ENCODE results near the gene EPHA6. TPM values are rescaled to one million over a fixed set of nuclear protein-coding genes. Genes with fewer than 3 reads are reported as not detected.

EPHA6 gene
- total RNA-seq, 2 experiments from 2014 or later, result not detected

DNA sequence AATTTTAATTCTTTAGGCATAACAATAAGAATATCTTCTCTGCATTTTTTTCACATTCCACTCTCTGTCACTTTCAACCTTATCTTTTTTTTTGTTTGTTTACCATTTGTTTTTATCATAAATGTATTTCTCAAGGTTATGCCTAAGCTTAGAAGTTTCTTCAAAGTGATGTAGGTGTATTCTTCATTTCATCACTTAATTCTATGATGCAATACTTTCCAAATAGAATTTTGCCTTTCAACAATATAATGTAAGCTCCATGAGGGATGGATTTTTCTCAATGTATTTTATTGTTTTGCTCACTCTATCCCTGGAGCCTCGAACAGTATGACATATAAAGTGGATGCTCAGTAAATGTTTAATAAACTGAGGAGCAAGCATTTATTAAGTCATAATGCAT is 444.9 kb downstream of the EPHA6 start:
- no peak for TF ChIP-seq CTCF (IDR thresholded peaks at IDR 0.05)
- no peaks in the 10 kb centered on the region for H3K36me3 Mint-ChIP-seq (ENCODE audit: low read depth)
- intact Hi-C loops (cut with DNase I, micrococcal nuclease), result no loop called here
- Histone ChIP-seq H3K27ac (ENCODE audit: low read depth in 1 of 2, low read length in 2 of 2) (no peak overlapping the region), H3K9me3 (ENCODE audit: control insufficient read depth in 1 of 2, insufficient read depth in 1 of 2, low read length in 2 of 2) (peaks cover 0 to 3% of the 10 kb centered on the region in 2 experiments), H3K4me3 (ENCODE audit: low read length) (no peak overlapping the region), H3K27me3 (ENCODE audit: control insufficient read depth in 1 of 2, insufficient read depth in 2 of 2, low read length in 2 of 2) (no peaks in the 10 kb centered on the region), H3K36me3 (ENCODE audit: insufficient read depth, low read length) (no peaks in the 10 kb centered on the region), H3K4me1 (ENCODE audit: insufficient read depth, low read length) (no peaks in the 10 kb centered on the region)
- H3K4me3 Mint-ChIP-seq, result no peak overlapping the region
- no peaks in the 10 kb centered on the region for H3K4me1 Mint-ChIP-seq (ENCODE audit: low read depth)
- H3K27ac Mint-ChIP-seq, result no peak overlapping the region
- no peaks in the 10 kb centered on the region for H3K9me3 Mint-ChIP-seq
- H3K27me3 Mint-ChIP-seq, result no peaks in the 10 kb centered on the region
- no peak for DNase-seq
- CTCF ChIA-PET, result no interaction called here
- no peak for ATAC-seq (ENCODE audit: poor library complexity)
- POLR2A ChIA-PET, result no interaction called here

DNA sequence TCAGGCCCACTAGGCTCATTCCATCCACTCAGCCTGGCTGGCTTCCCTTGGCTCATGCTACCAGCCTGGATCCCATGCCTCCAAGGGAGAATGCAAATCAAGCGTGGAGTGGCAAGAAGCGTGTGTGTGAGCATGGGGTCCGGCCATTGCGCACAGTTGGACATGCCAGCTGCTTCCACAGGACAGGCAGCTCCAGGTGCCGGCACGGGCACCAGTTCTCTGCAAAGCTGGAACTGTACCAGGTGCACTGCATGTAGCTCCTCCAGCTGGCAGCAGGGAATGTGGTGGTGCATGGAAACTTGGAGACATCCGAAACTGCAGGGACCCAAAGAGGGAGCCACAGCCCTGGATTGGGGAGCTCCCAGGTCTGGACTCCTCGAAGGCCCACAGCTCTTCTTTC is 449.8 kb downstream of the EPHA6 start:
- Mint-ChIP-seq H3K4me1 (ENCODE audit: low read depth) (no peaks in the 10 kb centered on the region), H3K27me3 (no peaks in the 10 kb centered on the region), H3K4me3 (no peak overlapping the region), H3K27ac (no peak overlapping the region), H3K9me3 (no peaks in the 10 kb centered on the region), H3K36me3 (ENCODE audit: low read depth) (no peaks in the 10 kb centered on the region)
- CTCF ChIA-PET, result interaction anchor here (0.7 kb wide), 1 partner anchor 10 kb away, joined by 3 read pairs; no protein-coding TSS in a partner anchor
- no peak overlapping the region for H3K4me3 ChIP-seq (ENCODE audit: low read length)
- no peaks in the 10 kb centered on the region for H3K4me1 ChIP-seq (ENCODE audit: insufficient read depth, low read length)
- no peak for DNase-seq
- H3K9me3 ChIP-seq (ENCODE audit: control insufficient read depth in 1 of 2, insufficient read depth in 1 of 2, low read length in 2 of 2), result peaks cover 0 to 13% of the 10 kb centered on the region in 2 experiments
- H3K36me3 ChIP-seq (ENCODE audit: insufficient read depth, low read length), result no peaks in the 10 kb centered on the region
- H3K27ac ChIP-seq (ENCODE audit: low read depth in 1 of 2, low read length in 2 of 2), result no peak overlapping the region
- TF ChIP-seq CTCF (IDR thresholded peaks at IDR 0.05), result no peak
- H3K27me3 ChIP-seq (ENCODE audit: control insufficient read depth in 1 of 2, insufficient read depth in 2 of 2, low read length in 2 of 2), result no peaks in the 10 kb centered on the region
- POLR2A ChIA-PET, result no interaction called here
- intact Hi-C loops (cut with DNase I, micrococcal nuclease), result no loop called here
- no peak for ATAC-seq (ENCODE audit: poor library complexity)

GRCh38 chr3:97265237-97266005 is 451.0 kb downstream of the EPHA6 start:
- no peaks in the 10 kb centered on the region for H3K4me1 ChIP-seq (ENCODE audit: insufficient read depth, low read length)
- H3K27ac Mint-ChIP-seq, result no peak overlapping the region
- no peaks in the 10 kb centered on the region for H3K27me3 ChIP-seq (ENCODE audit: control insufficient read depth in 1 of 2, insufficient read depth in 2 of 2, low read length in 2 of 2)
- no peaks in the 10 kb centered on the region for H3K36me3 ChIP-seq (ENCODE audit: insufficient read depth, low read length)
- H3K9me3 ChIP-seq (ENCODE audit: control insufficient read depth in 1 of 2, insufficient read depth in 1 of 2, low read length in 2 of 2), result peaks cover 0 to 13% of the 10 kb centered on the region in 2 experiments
- no peaks in the 10 kb centered on the region for H3K36me3 Mint-ChIP-seq (ENCODE audit: low read depth)
- H3K4me3 ChIP-seq (ENCODE audit: low read length), result no peak overlapping the region
- CTCF ChIA-PET, result no interaction called here
- POLR2A ChIA-PET, result no interaction called here
- DNase-seq (no peak), ATAC-seq (ENCODE audit: poor library complexity) (no peak)
- H3K27me3 Mint-ChIP-seq, result no peaks in the 10 kb centered on the region
- intact Hi-C loops (cut with DNase I, micrococcal nuclease), result no loop called here
- H3K9me3 Mint-ChIP-seq, result no peaks in the 10 kb centered on the region
- H3K27ac ChIP-seq (ENCODE audit: low read depth in 1 of 2, low read length in 2 of 2), result no peak overlapping the region
- H3K4me1 Mint-ChIP-seq (ENCODE audit: low read depth), result no peaks in the 10 kb centered on the region
- H3K4me3 Mint-ChIP-seq, result no peak overlapping the region
- TF ChIP-seq CTCF (IDR thresholded peaks at IDR 0.05), result no peak
